Endothelial cell of umbilical vein (primary cell): ENCODE measurements around the gene ZNF487. TPM values are rescaled to one million over a fixed set of nuclear protein-coding genes. Genes with fewer than 3 reads are reported as not detected.

Experiments
- BruUV-seq: library from RNA; stranded (reverse); fragments of 400-500 nt; replicated peaks from 2 replicates; lab custom pipeline; 2021; lab: Mats Ljungman, UMichigan
- CTCF ChIA-PET: fragments of 300-600, 350-600 bp; sonication (Branson Sonifier 250); formaldehyde crosslinking; loops from one replicate; lab custom pipeline; 2021; ENCODE audit warnings: antibody characterized with exemption, inconsistent platforms; lab: Charles Lee
- POLR2A ChIA-PET: fragments of 300-600, 350-600 bp; sonication (Branson Sonifier 250); formaldehyde crosslinking; loops from one replicate; lab custom pipeline; 2021; ENCODE audit warnings: antibody characterized with exemption, inconsistent platforms; lab: Charles Lee
- DNase-seq: peaks from one replicate; pipeline ENCODE4 v3.0.0-alpha.2; 2011; ENCODE audit warnings: low read depth, low spot score
- FAIRE-seq: peaks from 2 replicates; lab custom pipeline; 2011; peaks lifted over from hg19 to GRCh38; lab: Jason Lieb, UNC
- H2AFZ ChIP-seq: 2 replicates; pipeline ENCODE4 v1.6.0; 2012; ENCODE audit warnings: low read depth, low read length, control low read depth, inconsistent platforms
- H3K27ac ChIP-seq: 2 replicates; pipeline ENCODE4 v1.5.1; 2011; ENCODE audit warnings: low read depth, mild to moderate bottlenecking, control low read depth, low read length, moderate library complexity; ENCODE audit not compliant: insufficient read depth
- H3K27me3 ChIP-seq, 2 experiments: 2 replicates each; pipeline versions ENCODE4 v1.6.0 to v1.6.1; 2011; ENCODE audit warnings: low read length in 2 of 2, mixed read lengths in 1 of 2; ENCODE audit not compliant: control insufficient read depth in 2 of 2, insufficient read depth in 2 of 2
- H3K36me3 ChIP-seq, 2 experiments: 2 replicates in 1 of 2; 3 replicates in 1 of 2; pipeline ENCODE4 v1.5.1; 2011; ENCODE audit warnings: low read length in 2 of 2, mild to moderate bottlenecking in 1 of 2, moderate library complexity in 1 of 2; ENCODE audit not compliant: control insufficient read depth in 2 of 2, insufficient read depth in 2 of 2; ENCODE audit errors: extremely low read depth in 1 of 2
- H3K4me1 ChIP-seq: 3 replicates; pipeline ENCODE4 v1.5.1; 2011; ENCODE audit warnings: mild to moderate bottlenecking, low read length; ENCODE audit not compliant: control insufficient read depth, insufficient read depth; ENCODE audit errors: extremely low read depth
- H3K4me2 ChIP-seq: 2 replicates; pipeline ENCODE4 v1.6.1; 2011; ENCODE audit warnings: low read length, control low read depth, mixed read lengths; ENCODE audit not compliant: insufficient read depth
- H3K4me3 ChIP-seq, 3 experiments: fragments of 200-600 bp in 1 of 3; sonication (generic), shearing (Covaris generic) in 1 of 3; replicated peaks in 1 of 3; 2 replicates each; pipeline ENCODE4 v1.5.1; 2011 to 2016; ENCODE audit warnings: control low read depth in 3 of 3, low read length in 3 of 3, mild to moderate bottlenecking in 2 of 3, inconsistent platforms in 1 of 3, low read depth in 1 of 3, moderate library complexity in 1 of 3; ENCODE audit not compliant: insufficient read depth in 1 of 3
- H3K79me2 ChIP-seq: 2 replicates; pipeline ENCODE4 v1.6.0; 2012; ENCODE audit warnings: low read length, inconsistent platforms; ENCODE audit not compliant: control insufficient read depth, insufficient read depth
- H3K9ac ChIP-seq: replicated peaks from 2 replicates; pipeline ENCODE3; 2011; ENCODE audit warnings: low read length, control low read depth; ENCODE audit not compliant: insufficient read depth; ENCODE audit errors: extremely low read depth
- H3K9me1 ChIP-seq: replicated peaks from 3 replicates; pipeline ENCODE4 v1.6.0; 2011; ENCODE audit warnings: mild to moderate bottlenecking, low read length; ENCODE audit not compliant: control insufficient read depth, insufficient read depth; ENCODE audit errors: extremely low read depth
- H3K9me3 ChIP-seq: replicated peaks from 2 replicates; pipeline ENCODE4 v1.5.1; 2012; ENCODE audit warnings: low read length, inconsistent platforms; ENCODE audit not compliant: control insufficient read depth, insufficient read depth
- H4K20me1 ChIP-seq: replicated peaks from 2 replicates; pipeline ENCODE3; 2011; ENCODE audit warnings: mild to moderate bottlenecking, low read length; ENCODE audit not compliant: control insufficient read depth, insufficient read depth; ENCODE audit errors: extremely low read depth
- GATA2 ChIP-seq: IDR thresholded peaks from 2 replicates; pipeline ENCODE4 v1.7.0; 2011; ENCODE audit warnings: low read depth, mild to moderate bottlenecking, moderate library complexity, mixed read lengths, low read length; ENCODE audit not compliant: insufficient read length, insufficient read depth
- JUN ChIP-seq: IDR thresholded peaks from 2 replicates; pipeline ENCODE4 v1.6.1; 2011; ENCODE audit warnings: borderline replicate concordance, low read depth; ENCODE audit not compliant: insufficient read length, insufficient read depth
- MYC ChIP-seq: IDR thresholded peaks from one replicate; pipeline ENCODE4 v1.6.1; 2011; ENCODE audit warnings: mild to moderate bottlenecking, low read depth, low read length
- POLR2A ChIP-seq: IDR thresholded peaks from 2 replicates; pipeline ENCODE4 v1.6.1; 2012; ENCODE audit warnings: low read depth, mild to moderate bottlenecking, control low read depth, low read length
- POLR2AphosphoS5 ChIP-seq: IDR thresholded peaks from 2 replicates; pipeline ENCODE4 v1.6.1; 2012; ENCODE audit warnings: low read depth, mild to moderate bottlenecking, control low read depth, low read length, moderate library complexity; ENCODE audit not compliant: insufficient read depth
- dilution Hi-C: fragments of 300-500 bp; cut with MboI; formaldehyde crosslinking; loops from one replicate; pipeline ENCODE4 v1.15.0; 2019; ENCODE audit warnings: low sequenced_read_pairs; ENCODE audit not compliant: extremely low pct_ligation_motif_present
- intact Hi-C: fragments of 100-400 bp; cut with micrococcal nuclease; formaldehyde crosslinking; loops from one replicate; pipeline ENCODE4 v1.10.0; 2022
- polyA plus RNA-seq, 4 experiments: library from polyadenylated mRNA; depleted of rRNA in 3 of 4; stranded (reverse) in 3 of 4; unstranded in 1 of 4; fragments of >200 nt; gene quantifications; 2 replicates each; pipeline versions ENCODE4 v1.2.1 to v1.2.3, GENCODE V29; 2011 to 2012; ENCODE audit warnings: missing spikeins in 1 of 4
- total RNA-seq: library from RNA; stranded (reverse); gene quantifications from 2 replicates; pipeline ENCODE4 v1.2.3, GENCODE V29; 2021

The ZNF487 gene
- total and polyA plus RNA-seq, 2 donors (not counting 3 experiments of a cell fraction or from before 2014, with no cell fraction given) = 2.1 to 2.6 TPM

DNA sequence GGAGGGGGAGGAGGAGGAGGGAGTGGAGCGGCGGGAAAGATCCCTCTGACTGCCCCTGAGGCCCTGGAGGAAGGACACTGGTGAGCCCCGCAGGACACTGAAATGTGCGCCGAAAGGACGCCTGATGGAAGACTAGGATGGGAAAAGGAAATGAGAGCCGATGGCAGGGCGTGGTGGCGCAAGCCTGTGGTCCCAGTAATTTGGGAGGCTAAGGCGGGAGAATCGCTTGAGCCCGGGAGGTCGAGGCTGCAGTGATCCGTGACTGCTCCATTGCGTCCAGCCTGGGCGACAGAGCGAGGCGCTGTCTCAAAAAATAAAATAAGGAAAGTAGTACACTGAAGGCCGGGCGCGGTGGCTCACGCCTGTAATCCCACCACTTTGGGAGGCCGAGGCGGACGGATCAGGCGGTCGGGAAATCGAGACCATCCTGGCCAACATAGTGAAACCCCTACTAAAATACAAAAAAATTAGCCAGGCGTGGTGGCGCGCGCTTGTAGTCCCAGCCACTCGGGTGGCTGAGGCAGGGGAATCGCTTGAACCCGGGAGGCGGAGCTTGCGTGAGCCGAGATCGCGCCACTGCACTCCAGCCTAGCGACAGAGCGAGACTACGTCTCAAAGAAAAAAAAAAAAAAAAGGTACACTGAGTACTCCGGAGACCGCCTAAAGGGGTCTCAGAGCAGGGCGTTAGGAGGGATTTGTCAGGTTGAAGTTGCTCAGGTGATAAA, 27.4 kb upstream of the ZNF487 start:
- H3K27ac ChIP-seq = peak overlapping the region; percentile 83
- BruUV-seq = TSS peak; percentile 28
- dilution Hi-C loops (no loop called here), intact Hi-C loops (loop anchor here (1.0 to 5.0 kb wide), 3 partner anchors 11 to 272 kb away; partner anchors contain the start of gene CSGALNACT2)
- H3K27me3 ChIP-seq = no peaks in the 10 kb centered on the region
- H3K9ac ChIP-seq = peak overlapping the region; percentile 96
- H3K79me2 ChIP-seq = peaks cover 40% of the 10 kb centered on the region
- H3K9me1 ChIP-seq = no peaks in the 10 kb centered on the region
- peak overlapping the region; percentile 96 for H2AFZ ChIP-seq
- peak overlapping the region; percentile 67 for H3K4me2 ChIP-seq
- peak; percentile 28 for DNase-seq
- H3K4me1 ChIP-seq = peaks cover 18% of the 10 kb centered on the region
- ChIA-PET POLR2A (interaction anchor here (1.2 kb wide), 1 partner anchor 11 kb away, joined by 6 read pairs; no protein-coding TSS in a partner anchor), CTCF (interaction anchor here (0.5 to 1.3 kb wide), 4 partner anchors 10 to 467 kb away, joined by 3 to 6 read pairs (median 3); partner anchors contain the start of gene ZNF487)
- no peaks in the 10 kb centered on the region for H3K36me3 ChIP-seq
- FAIRE-seq = no peak
- H3K4me3 ChIP-seq = peak overlapping the region; percentile 59 to 75 (median 70)
- no peaks in the 10 kb centered on the region for H3K9me3 ChIP-seq
- TF ChIP-seq GATA2 (no peak), POLR2AphosphoS5 (peak; percentile 39), MYC (no peak), POLR2A (peak; percentile 69)
- H4K20me1 ChIP-seq = no peaks in the 10 kb centered on the region

DNA sequence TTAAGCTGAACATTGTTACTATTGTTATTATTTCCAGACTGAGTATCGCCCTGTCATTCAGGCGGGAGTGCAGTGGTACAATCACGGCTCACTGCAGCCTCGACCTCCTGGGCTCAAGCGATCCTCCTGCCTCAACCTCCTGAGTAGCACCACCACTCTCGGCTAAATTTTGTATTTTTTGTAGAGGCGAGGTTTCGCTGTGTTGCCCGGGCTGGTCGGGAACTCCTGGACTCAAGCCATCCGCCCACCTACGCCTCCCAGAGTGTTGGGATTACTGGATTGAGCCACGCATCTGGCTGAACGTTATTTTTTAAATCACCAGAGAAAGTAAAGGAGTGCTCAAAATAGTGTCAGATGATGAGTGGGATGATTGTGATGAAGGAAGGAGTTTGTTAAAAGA, 26.6 kb upstream of the ZNF487 start:
- dilution Hi-C loops = no loop called here
- Histone ChIP-seq H4K20me1 (no peaks in the 10 kb centered on the region), H2AFZ (no peak overlapping the region), H3K9me3 (no peaks in the 10 kb centered on the region), H3K27me3 (no peaks in the 10 kb centered on the region), H3K9me1 (no peaks in the 10 kb centered on the region), H3K79me2 (peaks cover 32% of the 10 kb centered on the region), H3K36me3 (no peaks in the 10 kb centered on the region), H3K4me2 (peak overlapping the region; percentile 67), H3K4me3 (peak overlapping the region in 1 of 3 experiments; percentile 75), H3K27ac (no peak overlapping the region), H3K9ac (no peak overlapping the region), H3K4me1 (peaks cover 15% of the 10 kb centered on the region)
- no peak for TF ChIP-seq JUN
- TF ChIP-seq MYC = no peak
- BruUV-seq = no TSS peak
- ChIA-PET CTCF (no interaction called here), POLR2A (no interaction called here)
- intact Hi-C loops = no loop called here
- DNase-seq (no peak), FAIRE-seq (no peak)
